H4 (cell line): ENCODE results near the gene CDKN2A. TPM values are rescaled to one million over a fixed set of nuclear protein-coding genes. Genes with fewer than 3 reads are reported as not detected.
"Not testable (repeated sequence)": the region's sequence is repeated elsewhere in the genome, so short reads cannot be mapped to it uniquely, and the experiment has no call there.

Source experiments
- DNase-seq: peaks from one replicate; pipeline ENCODE4 v3.0.0-alpha.2; 2015; ENCODE audit warnings: low spot score
- total RNA-seq: library from RNA; depleted of rRNA; stranded (reverse); fragments of >200 nt; shearing (Covaris generic); gene quantifications from 2 replicates; pipeline ENCODE4 v1.2.3, GENCODE V29; 2014

Gene CDKN2A
- total RNA-seq, 1 experiment from 2014 or later: 0.68 TPM

DNA sequence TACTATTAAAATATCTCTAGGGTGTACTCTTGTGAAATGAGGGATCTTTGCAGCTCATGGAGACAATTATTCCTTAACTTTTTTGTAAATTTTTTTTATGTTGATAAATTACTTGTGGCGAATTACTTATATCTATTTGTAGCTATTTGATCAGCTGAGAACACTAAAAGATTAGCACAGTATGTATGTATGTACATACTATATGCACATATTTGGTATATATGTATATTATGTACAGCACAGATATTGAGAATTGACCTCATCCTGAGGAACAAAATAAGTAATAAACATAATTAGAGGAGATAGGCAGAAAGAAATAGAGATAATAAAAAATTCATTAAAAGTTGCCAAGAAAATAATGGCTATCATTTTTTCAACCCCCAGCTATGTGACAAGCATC lies 11.8 kb downstream of the CDKN2A start:
- DNase-seq: no peak

DNA sequence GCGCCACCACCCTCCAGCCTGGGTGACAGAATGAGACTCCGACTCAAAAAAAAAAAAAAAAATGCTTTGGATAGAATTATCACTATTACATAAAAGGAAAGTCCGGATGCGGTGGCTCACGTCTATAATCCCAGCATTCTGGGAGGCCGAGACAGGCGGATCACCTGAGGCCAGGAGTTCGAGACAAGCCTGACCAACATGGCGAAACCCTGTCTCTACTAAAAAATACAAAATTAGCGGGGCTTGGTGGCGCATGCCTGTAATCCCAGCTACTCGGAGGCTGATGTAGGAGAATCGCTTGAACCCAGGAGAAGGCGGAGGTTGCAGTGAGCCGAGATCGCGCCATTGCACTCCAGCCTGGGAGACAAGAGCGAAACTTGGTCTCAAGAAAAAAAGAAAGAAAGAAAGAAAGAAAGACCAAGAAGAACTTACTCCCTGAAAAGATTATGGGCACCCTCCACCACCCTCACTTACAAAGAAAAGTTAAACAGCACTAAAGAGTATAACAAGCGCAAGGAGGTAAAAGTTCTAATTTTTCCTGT lies 17.8 kb downstream of the CDKN2A start:
- no peak for DNase-seq

DNA sequence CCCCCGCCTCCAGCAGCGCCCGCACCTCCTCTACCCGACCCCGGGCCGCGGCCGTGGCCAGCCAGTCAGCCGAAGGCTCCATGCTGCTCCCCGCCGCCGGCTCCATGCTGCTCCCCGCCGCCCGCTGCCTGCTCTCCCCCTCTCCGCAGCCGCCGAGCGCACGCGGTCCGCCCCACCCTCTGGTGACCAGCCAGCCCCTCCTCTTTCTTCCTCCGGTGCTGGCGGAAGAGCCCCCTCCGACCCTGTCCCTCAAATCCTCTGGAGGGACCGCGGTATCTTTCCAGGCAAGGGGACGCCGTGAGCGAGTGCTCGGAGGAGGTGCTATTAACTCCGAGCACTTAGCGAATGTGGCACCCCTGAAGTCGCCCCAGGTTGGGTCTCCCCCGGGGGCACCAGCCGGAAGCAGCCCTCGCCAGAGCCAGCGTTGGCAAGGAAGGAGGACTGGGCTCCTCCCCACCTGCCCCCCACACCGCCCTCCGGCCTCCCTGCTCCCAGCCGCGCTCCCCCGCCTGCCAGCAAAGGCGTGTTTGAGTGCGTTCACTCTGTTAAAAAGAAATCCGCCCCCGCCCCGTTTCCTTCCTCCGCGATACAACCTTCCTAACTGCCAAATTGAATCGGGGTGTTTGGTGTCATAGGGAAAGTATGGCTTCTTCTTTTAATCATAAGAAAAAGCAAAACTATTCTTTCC lies 19.3 kb downstream of the CDKN2A start:
- no peak for DNase-seq

DNA sequence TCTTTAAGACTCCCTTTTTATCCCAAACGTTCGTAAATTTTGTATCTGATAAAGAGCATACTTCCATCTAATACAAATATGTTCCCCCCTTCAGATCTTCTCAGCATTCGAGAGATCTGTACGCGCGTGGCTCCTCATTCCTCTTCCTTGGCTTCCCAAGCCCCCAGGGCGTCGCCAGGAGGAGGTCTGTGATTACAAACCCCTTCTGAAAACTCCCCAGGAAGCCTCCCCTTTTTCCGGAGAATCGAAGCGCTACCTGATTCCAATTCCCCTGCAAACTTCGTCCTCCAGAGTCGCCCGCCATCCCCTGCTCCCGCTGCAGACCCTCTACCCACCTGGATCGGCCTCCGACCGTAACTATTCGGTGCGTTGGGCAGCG lies 19.9 kb downstream of the CDKN2A start:
- no peak for DNase-seq

DNA sequence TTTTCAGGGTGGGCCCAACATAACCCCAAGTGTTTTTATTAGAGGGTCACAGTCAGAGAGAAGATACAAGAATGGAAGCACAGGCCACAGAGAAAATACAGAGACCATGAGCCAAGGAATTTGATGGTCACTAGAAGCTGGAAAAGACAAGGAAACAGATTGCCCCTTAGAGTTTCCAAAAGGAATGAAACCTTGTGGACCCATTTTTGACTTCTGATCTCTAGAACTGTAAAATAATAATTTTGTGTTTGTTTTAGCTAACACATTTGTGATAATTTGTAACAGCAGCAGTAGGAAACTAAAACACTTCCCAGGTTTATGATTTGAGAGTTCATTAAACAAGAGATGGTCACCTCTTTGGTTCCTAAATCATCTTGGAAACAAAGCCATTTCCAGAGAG lies 21.8 kb downstream of the CDKN2A start:
- no peak for DNase-seq

DNA sequence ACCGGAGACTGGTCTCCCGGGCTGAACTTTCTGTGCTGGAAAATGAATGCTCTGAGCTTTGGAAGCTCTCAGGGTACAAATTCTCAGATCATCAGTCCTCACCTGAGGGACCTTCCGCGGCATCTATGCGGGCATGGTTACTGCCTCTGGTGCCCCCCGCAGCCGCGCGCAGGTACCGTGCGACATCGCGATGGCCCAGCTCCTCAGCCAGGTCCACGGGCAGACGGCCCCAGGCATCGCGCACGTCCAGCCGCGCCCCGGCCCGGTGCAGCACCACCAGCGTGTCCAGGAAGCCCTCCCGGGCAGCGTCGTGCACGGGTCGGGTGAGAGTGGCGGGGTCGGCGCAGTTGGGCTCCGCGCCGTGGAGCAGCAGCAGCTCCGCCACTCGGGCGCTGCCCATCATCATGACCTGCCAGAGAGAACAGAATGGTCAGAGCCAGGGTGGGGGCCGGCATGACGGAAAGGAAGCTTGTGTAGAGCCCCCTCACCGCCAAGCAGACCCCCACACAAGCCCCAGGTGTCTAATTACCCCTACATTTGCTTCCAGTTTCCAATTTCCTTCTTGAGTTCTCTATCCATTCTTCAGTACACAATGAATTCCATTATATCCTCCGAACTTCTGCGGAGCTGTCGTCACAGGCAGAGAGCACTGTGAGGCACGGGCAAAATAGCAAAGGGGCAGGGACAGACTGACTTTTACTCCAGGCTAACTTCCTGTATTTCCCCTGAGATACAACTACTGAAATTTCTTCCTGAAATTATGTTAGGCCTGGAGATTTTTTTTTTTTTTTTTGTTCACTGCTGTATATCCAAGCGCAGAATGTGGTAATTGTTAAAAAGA lies 23.2 kb downstream of the CDKN2A start:
- no peak for DNase-seq

DNA sequence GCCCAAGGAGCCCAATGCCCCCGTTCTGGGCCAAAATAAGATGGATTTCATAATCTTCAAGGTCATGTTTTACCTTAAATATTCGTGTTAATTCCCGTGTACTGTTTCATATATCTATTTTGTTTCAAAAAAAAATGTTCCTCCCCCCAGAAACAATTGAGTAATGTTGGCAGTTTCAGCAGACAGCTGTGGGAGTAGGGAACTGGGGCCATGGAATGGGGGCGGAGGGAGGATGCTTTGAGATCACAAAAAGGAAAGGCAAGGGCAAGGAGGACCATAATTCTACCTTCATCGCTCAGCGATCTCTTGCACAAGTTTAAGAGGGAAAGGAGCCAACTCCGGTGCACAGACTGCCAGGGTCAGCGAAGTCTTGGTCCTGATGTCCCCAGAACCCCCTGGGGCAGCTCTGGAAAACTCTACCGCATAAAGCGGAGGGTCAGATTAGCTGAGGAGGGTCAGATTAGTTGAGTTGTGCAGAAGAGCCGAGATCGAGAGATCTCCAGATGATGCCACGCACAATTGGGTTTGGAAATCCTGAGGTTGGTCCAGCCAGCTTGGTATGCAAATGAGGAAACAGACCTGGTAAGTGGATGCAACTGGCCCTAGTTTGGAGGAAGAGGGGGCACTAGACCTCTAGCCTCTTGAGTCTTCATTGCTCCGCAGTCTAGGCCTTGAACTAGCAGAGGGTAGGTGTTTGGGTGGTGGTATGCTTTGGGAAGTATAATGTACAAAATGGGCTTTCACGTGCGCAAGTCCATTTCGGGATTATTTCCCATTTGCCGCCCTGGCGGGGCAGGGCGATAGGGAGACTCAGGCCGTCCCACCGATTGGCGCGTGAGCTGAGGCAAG lies 24.0 kb downstream of the CDKN2A start:
- DNase-seq: no peak

DNA sequence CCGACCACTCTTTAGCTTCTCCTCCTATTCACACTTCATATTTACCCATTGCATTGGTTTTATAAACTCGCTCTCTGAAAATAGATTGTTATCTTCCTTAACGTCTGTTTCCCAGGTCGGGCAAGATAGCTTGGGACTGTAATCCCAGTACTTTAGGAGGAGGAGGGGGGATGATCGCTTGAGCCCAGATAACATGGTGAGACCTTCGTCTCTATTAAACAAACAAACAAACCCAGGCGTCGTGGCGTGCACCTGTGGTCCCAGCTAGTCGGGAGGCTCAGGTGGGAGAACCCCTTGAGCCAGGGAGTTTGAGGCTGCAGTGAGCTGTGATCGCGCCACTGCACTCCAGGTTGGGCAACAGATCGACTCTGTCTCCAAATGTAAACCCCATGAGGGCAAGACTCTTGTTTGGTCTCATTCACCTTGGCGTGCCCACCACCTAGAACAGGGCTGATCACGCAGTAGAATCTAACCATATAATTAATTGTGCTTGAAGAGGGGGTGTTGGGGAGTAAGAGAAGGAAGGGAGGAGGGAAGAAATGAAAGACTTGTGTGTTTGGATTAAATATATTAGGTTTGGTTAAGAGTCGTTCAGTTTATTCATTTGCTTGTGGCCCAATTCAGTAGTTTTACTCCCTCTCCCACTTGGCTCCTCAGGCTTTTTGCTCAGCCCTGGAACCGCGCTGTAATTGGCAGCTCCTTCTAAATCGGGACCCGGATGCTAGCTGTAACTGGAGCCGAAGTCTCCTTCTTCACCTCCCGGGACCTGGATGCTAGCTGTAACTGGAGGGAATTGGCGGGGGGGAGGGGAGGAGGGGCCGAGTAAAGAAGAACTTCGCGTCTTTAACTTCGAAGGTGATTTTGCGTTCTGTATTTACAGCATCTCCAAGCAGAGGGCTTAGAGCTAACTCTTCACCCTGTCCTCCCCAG lies 24.9 kb downstream of the CDKN2A start:
- no peak for DNase-seq

DNA sequence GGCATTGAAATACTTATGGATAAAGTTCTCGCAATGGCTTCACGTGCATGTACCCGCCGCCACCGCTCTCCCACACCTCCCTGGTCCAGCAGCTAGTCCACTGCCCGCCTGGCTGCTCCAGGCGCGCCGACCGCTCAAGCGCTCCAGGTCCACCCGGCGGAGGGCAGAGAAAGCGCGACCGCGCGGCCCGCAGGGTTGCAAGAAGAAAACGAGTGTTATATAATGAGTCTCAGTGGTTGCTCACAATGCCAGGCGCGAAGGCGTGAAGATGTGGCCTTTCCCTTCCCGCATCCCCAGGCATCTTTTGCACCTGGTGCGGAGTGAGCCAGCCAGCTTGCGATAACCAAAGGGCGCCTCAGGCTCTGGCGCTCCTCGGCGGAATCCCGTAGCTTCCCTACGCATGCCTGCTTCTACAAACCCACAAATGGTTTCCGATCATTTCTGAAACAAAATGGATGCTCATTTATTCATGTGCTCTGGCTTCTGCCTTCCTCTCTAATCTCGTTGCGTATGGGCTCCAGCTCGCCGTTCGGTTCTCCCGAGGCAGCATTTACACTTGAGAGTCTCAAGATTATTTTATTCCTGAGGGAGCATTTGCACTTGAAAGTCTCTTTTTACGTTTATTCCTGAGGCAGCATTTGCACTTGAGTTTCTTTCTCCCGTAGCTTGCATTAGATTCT lies 25.7 kb downstream of the CDKN2A start:
- no peak for DNase-seq

DNA sequence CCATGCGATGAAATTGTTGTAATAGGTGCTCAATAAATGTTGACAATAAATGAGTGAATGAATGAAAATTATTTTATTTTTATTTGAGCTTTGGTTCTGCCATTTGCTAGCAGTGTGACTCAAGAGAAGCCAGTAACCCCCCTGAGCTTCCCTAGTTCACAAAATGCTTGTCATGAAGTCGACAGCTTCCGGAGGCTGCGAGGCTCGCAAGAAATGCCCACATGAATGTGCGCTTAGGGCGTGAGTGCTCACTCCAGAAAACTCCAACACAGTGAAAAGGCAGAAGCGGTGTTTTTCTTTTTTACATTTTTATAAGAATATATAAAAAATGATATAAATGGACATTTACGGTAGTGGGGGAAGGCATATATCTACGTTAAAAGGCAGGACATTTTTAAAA lies 26.5 kb downstream of the CDKN2A start:
- DNase-seq: no peak

DNA sequence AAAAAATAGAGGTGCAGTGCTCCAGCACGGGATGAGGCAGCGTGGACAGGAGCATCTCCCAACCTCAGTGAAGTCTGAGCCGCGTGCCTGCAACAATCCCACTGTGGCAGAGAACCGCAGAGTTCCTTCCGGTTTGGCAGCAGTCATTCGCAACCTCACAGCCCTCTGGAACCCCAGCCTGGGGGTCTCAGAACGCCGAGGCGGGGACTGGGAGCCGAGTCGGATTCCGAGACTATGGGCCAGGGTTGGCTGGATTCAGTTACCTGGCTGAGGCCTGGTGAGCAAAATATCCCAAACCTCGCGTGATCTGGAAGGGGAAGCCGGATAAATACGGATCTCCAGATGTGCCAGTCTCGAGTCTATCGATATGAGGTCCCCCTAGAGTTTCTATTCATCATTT lies 27.0 kb downstream of the CDKN2A start:
- no peak for DNase-seq

DNA sequence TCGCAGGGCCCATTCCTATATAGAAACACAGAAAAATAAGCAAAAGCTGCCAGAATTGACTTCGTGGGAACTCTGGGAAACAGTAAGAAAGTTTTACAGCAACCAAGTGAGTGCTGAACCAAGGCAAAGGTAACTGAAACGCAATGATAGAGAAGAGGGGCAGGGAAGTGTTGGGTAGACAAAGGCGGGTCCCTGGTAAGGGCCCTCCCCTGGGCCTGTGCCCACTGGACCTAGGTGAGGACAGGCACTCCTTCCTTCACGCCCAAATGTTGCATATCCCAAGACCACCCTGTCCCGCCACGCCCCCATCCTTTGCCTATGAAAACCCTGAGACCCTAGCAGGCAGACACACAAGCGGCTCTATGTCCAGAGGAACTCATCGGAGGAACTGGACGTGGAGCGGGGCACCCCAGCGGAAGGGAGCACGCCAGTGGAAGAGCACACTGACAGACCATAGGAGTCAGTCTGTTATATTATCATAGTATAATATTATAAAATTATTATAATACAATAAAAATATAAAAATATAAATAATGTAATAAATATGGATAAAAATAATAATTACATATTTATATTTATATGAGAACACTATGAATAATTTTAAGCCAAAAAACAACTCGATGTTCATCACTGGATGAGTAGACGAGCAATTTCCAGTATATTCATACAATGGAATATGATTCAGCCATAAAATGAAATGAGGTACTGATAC lies 27.9 kb downstream of the CDKN2A start:
- DNase-seq: no peak

DNA sequence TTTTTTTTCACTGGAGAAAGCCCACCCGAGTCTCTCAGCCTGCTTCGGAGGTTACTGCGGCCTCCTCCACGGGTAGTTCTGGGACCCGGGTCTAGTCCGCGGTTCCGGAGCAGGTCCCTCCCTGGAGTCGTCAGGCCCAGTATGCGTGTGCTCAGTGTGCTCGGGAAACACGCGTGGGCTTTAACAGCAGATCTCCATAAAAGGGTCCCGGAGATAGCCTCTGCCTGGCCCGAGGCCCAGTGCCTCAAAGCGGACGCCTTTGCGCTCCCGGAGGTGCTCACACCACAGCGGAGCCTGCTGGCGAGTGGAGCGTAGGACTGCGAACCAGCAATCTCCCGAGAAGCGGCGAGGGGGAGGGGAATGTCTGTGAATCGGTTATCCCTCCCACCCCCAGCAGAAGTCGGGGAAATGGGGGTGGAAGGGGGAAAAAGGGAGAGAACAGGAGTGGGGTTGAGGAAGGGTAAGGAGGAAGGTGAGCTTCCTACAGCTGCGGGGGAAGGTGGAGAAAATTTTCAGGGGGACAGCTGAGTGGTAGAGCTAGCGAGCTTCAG lies 28.7 kb downstream of the CDKN2A start:
- no peak for DNase-seq

DNA sequence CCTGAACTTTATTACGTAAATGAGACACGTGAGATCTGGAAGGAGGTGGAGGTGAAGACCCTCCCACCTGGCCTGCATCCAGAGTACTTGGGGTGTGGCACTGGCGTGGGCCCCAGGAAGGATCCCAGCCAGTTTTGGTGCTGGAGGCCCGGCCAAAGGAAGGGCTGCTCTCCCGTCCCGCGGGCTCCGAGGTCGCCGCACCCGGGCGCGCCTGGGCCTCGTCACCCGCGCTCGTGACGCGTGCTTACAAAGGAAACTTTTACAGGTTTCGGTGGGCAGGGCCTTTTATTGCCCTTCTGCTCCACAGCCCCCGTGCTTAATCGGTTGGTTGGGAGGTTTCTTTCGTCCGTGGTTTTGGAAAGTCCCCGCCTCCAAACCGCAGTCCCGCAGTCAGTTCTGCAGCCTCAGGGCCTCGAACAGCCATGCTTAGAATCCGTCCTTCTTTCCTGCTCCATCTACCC lies 29.2 kb downstream of the CDKN2A start:
- no peak for DNase-seq

DNA sequence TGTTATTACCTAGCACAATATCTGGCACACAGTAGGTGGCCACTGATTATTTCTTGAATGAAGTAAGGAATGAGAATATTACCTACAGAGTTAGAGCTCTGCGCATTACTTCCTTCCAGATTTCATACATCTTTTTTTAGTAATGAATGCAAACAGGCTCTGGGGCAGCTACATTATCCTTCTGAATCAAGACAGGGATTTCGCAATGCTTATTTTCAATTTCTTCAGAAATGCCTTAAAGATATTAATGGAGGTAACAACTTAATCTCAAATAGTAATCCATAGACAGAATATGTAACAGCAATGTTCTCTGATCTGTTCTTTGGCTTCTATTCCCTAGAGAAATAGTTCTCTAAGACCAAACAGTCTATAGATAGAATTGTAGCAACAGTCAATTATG lies 32.6 kb downstream of the CDKN2A start:
- no peak for DNase-seq

DNA sequence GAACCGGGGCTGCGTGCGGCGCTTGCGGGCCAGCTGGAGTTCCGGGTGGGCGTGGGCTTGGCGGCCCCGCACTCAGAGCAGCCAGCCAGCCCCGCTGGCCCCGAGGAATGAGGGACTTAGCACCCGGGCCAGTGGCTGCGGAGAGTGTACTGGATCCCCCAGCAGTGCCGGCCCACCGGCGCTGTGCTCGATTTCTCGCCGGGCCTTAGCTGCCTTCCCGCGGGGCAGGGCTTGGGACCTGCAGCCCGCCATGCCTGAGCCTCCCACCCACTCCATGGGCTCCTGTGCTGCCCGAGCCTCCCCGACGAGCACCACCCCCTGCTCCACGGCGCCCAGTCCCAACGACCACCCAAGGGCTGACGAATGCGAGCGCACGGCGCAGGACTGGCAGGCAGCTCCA lies 34.9 kb downstream of the CDKN2A start:
- DNase-seq: not testable (repeated sequence)

DNA sequence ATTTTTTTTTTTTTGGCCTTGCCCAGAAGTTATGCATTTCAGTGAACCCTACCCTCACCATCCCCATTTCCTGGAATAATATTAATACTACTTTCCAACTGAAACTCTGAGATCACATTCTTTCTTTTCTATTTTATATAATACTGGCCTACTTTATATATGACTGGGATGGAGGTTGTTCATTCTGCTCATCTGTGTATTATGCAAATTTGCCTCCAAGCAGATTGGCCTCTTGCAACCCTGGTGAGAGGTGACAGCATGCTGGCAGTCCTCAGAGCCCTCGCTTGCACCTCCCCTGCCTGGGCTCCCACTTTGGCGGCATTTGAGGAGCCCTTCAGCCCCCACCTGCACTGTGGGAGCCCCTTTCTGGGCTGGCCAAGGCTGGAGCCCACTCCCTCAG lies 35.4 kb downstream of the CDKN2A start:
- DNase-seq: no peak

DNA sequence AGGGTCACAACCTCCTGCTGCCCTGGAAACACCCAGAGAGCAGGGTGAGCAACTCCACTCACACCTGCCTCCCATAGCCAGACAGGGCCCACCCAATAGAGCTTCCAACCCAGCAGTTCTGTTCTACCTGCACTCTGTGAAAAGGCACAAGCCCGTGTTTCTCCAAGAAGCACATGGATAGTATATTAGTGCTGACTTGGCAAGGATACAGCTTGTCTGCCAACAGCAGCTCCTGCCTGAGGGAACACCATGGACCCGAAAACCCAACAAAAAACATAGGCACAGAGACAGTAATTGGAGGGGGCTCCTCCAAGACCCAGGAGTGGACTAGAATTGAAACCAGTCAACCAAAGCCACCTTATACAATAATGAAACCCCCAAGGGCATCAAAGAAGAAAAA lies 48.6 kb downstream of the CDKN2A start:
- DNase-seq: no peak

DNA sequence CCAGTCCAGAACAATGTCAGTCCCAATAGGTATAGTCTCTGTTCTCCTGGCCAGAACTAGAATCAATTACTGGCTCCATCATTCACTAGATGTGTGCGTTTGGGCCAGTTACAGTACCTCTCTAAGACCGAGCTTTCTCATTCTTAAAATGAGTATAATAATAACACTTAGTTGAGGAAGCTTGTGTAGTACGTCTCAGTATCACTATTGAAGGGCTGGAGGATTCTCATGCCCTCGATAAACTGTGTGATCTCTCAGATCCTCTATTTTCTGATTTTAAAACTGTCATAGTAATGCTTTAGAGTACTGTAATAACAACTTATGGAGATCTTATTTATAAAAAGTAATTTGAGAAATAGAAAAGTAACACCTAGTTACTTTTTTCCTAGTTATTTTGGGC lies 50.7 kb downstream of the CDKN2A start:
- DNase-seq: no peak
